ENCODE data around the gene MCOLN1. TPM values are rescaled to one million over a fixed set of nuclear protein-coding genes. Genes with fewer than 3 reads are reported as not detected.

MCOLN1 gene
- total RNA-seq (2021) = 15.7 and 18.7 TPM in 2 replicates
- long read RNA-seq, transcript MCOLN1-202 (13 exons, 2,253 nt) = minor isoform, 6 of 194 reads
- long read RNA-seq, transcript MCOLN1-201 (14 exons, 2,082 nt) = major isoform, 141 of 194 reads
- long read RNA-seq, partial matches to known transcripts = 4 of 194 reads
- long read RNA-seq, other reads (novel, unspliced or antisense) = 43 of 194 reads

DNA sequence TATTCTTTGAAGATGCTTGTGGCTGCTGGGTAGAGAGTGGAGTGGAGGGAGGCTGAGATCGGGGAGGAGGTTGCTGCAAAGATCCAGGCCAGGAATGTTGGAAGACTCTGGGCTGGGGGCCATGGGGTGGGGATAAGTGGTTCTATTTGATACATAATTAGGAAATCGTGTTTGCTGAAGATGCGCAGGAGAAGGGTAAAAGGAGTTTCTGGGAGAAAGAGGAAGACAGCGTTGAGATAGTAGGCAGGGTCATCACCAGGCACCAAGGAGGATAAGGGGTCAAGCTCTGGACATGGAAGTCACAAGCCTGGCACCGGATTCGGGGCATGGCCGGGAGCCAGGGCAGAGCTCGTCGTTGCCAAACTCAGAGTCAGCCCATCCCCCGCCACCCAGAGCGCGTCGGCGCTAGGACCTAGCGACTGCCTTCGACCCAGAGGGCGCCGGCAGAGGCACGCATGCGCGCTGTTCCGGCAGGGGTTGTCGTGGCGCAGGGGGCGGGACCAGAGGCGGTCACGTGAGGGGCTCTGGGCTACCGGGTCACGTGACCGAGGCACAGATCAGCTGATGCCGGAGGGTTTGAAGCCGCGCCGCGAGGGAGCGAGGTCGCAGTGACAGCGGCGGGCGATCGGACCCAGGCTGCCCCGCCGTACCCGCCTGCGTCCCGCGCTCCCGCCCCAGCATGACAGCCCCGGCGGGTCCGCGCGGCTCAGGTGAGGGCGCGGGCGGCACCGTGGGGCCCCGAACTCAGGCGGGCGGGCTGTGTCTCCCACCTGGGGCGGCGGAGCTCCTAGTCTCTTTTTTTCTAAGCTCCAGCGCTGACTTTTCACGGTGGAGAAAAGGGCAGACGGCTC, at the start of gene MCOLN1:
TSS of gene MCOLN1 (plus strand) at position 553 of the 851 bp plus-strand sequence. CDS start at position 680, 127 bp downstream.
- Histone ChIP-seq H3K27ac (ENCODE audit: insufficient read length, low read depth, low read length) (no peak within 1 kb of the TSS), H4K5ac (ENCODE audit: insufficient read length, low read depth, low read length) (no peak within 1 kb of the TSS), H3K79me1 (ENCODE audit: insufficient read depth, low read depth, low read length, poor library complexity, severe bottlenecking) (no peaks in the 10 kb centered on the region), H3K9me3 (ENCODE audit: control insufficient read depth, low read depth, low read length) (no peaks in the 10 kb centered on the region), H2BK12ac (ENCODE audit: insufficient read length, low read depth, low read length) (no peak within 1 kb of the TSS), H3K14ac (ENCODE audit: insufficient read depth, low read length) (no peak within 1 kb of the TSS; the same call in 1 of the 2 replicates), H2AK5ac (ENCODE audit: insufficient read length, low read length) (no peak within 1 kb of the TSS), H3T11ph (ENCODE audit: low read length) (no peak within 1 kb of the TSS), H4K91ac (ENCODE audit: insufficient read length, low read depth, low read length) (no peak within 1 kb of the TSS), H3K4me2 (ENCODE audit: insufficient read depth, insufficient read length, low read length) (peak within 1 kb of the TSS; percentile 79), H3K56ac (ENCODE audit: insufficient read length, low read depth, low read length) (no peak within 1 kb of the TSS), H2BK15ac (ENCODE audit: low read depth, low read length) (0 out of 2 replicates have a peak within 1 kb of the TSS, but pooled peaks have one; percentile 49), H3K4me1 (ENCODE audit: insufficient read depth, low read length) (no peaks in the 10 kb centered on the region; the same call in 1 of the 2 replicates), H4K8ac (replicated peaks; ENCODE audit: insufficient read length, low read depth, low read length) (no peak within 1 kb of the TSS), H3K4ac (ENCODE audit: low read depth, low read length) (no peak within 1 kb of the TSS), H2BK120ac (ENCODE audit: low read depth, low read length, poor library complexity, severe bottlenecking) (no peak within 1 kb of the TSS), H4K20me1 (ENCODE audit: control insufficient read depth, insufficient read depth, insufficient read length) (no peaks in the 10 kb centered on the region), H2BK20ac (ENCODE audit: low read depth, low read length, poor library complexity, severe bottlenecking) (no peak within 1 kb of the TSS), H3K23me2 (ENCODE audit: insufficient read length, low read depth, low read length, poor library complexity, severe bottlenecking) (peaks cover 13% of the 10 kb centered on the region), H3K9ac (ENCODE audit: extremely low read depth, insufficient read length, low read length) (peak within 1 kb of the TSS; percentile 48), H3K23ac (ENCODE audit: insufficient read length, low read depth, low read length) (no peak within 1 kb of the TSS), H3K79me2 (ENCODE audit: insufficient read depth, low read length) (no peaks in the 10 kb centered on the region), H3K27me3 (ENCODE audit: insufficient read depth, low read length) (no peaks in the 10 kb centered on the region), H2AFZ (ENCODE audit: low read length) (no peak within 1 kb of the TSS), H2BK5ac (ENCODE audit: insufficient read length, low read length) (no peak within 1 kb of the TSS), H3K18ac (ENCODE audit: insufficient read length, low read depth, low read length) (no peak within 1 kb of the TSS)
- DNase-seq = peak; percentile 98
- TF ChIP-seq, protein P1, sequence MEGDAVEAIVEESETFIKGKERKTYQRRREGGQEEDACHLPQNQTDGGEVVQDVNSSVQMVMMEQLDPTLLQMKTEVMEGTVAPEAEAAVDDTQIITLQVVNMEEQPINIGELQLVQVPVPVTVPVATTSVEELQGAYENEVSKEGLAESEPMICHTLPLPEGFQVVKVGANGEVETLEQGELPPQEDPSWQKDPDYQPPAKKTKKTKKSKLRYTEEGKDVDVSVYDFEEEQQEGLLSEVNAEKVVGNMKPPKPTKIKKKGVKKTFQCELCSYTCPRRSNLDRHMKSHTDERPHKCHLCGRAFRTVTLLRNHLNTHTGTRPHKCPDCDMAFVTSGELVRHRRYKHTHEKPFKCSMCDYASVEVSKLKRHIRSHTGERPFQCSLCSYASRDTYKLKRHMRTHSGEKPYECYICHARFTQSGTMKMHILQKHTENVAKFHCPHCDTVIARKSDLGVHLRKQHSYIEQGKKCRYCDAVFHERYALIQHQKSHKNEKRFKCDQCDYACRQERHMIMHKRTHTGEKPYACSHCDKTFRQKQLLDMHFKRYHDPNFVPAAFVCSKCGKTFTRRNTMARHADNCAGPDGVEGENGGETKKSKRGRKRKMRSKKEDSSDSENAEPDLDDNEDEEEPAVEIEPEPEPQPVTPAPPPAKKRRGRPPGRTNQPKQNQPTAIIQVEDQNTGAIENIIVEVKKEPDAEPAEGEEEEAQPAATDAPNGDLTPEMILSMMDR (conservative IDR thresholded peaks at IDR 0.05) = no peak
- H3K4me3 Mint-ChIP-seq = peak within 1 kb of the TSS; percentile 58 to 85
- peaks cover 3 to 30% (median 20%) of the 10 kb centered on the region in 3 experiments; a peak in 5 of 7 replicates for H3K36me3 Mint-ChIP-seq (ENCODE audit: insufficient read depth in 1 of 3, low read depth in 3 of 3)
- peak within 1 kb of the TSS; percentile 7 to 45 (median 17); a peak in 5 of 7 replicates for H3K27ac Mint-ChIP-seq
- no CpG with 5 or more reads among the region's 65 CpGs for WGBS (ENCODE audit: extremely low coverage, insufficient read length, low lambda C conversion rate)
- H3K27me3 Mint-ChIP-seq (ENCODE audit: low read depth) = no peaks in the 10 kb centered on the region; the same call in 1 of the 2 replicates
- peaks cover 7 to 9% of the 10 kb centered on the region in 2 experiments for H3K4me1 Mint-ChIP-seq
- no peaks in the 10 kb centered on the region for H3K9me3 Mint-ChIP-seq

Data from H9 (cell line).